Suprapubic skin (tissue), 4 donors: ENCODE measurements around the gene MCM6. TPM values are rescaled to one million over a fixed set of nuclear protein-coding genes. Genes with fewer than 3 reads are reported as not detected.

Experiments used
- DNase-seq, 2 donors: peaks; one replicate each; pipeline ENCODE4 v3.0.0-alpha.2; 2019; ENCODE audit warnings: low spot score in 2 of 2
- H3K27ac ChIP-seq: fragments of 200-600 bp; sonication (generic); one replicate; pipeline ENCODE4 v1.5.1; 2019
- H3K27me3 ChIP-seq: fragments of 200-600 bp; sonication (generic); one replicate; pipeline ENCODE4 v1.5.1; 2019
- H3K36me3 ChIP-seq: fragments of 200-600 bp; sonication (generic); one replicate; pipeline ENCODE4 v1.5.1; 2019
- H3K4me1 ChIP-seq: fragments of 200-600 bp; sonication (generic); one replicate; pipeline ENCODE4 v1.5.1; 2019
- H3K4me3 ChIP-seq: fragments of 200-600 bp; sonication (generic); one replicate; pipeline ENCODE4 v1.5.1; 2019; ENCODE audit warnings: mild to moderate bottlenecking
- H3K9me3 ChIP-seq: fragments of 200-600 bp; sonication (generic); one replicate; pipeline ENCODE4 v1.5.1; 2019
- CTCF ChIP-seq, 2 donors: fragments of 200-600 bp in 1 of 2; fragments of 450-650 bp in 1 of 2; sonication (generic) in 1 of 2; IDR thresholded peaks; one replicate each; pipeline ENCODE4 v1.5.1; 2016 to 2019; ENCODE audit warnings: antibody characterized with exemption in 2 of 2, mild to moderate bottlenecking in 1 of 2, moderate library complexity in 1 of 2
- EP300 ChIP-seq: sonication (generic); formaldehyde crosslinking; IDR thresholded peaks from one replicate; pipeline ENCODE4 v1.6.1; 2017; ENCODE audit warnings: antibody characterized with exemption
- POLR2A ChIP-seq, 2 donors: fragments of 450-650 bp; IDR thresholded peaks; one replicate each; pipeline ENCODE4 v1.6.1; 2017; ENCODE audit warnings: antibody characterized with exemption in 2 of 2, mild to moderate bottlenecking in 2 of 2, moderate library complexity in 2 of 2
- POLR2AphosphoS5 ChIP-seq, 3 donors: sonication (generic); formaldehyde crosslinking; IDR thresholded peaks; one replicate each; pipeline ENCODE4 v1.6.1; 2017; ENCODE audit warnings: antibody characterized with exemption in 3 of 3
- WGBS: methylation state at CpG from one replicate; pipeline ENCODE4 v1.1.5; 2018; 5-methylcytosine and 5-hydroxymethylcytosine counted together
- total RNA-seq, 4 donors: library from RNA; depleted of rRNA; stranded (reverse); fragments of >200 nt; gene quantifications; one replicate each; pipeline ENCODE4 v1.1.0, GENCODE V29; 2016

MCM6 gene
- total RNA-seq, 4 donors from 2014 or later: 6.6 to 13.5 (median 7.8) TPM

GRCh38 chr2:135840601-135841000 is 35.6 kb downstream of the MCM6 start:
- Histone ChIP-seq H3K4me3 (no peak overlapping the region), H3K27me3 (no peaks in the 10 kb centered on the region), H3K9me3 (no peaks in the 10 kb centered on the region), H3K27ac (no peak overlapping the region), H3K36me3 (peaks cover 30% of the 10 kb centered on the region), H3K4me1 (peaks cover 4% of the 10 kb centered on the region)
- no peak for TF ChIP-seq POLR2A (IDR thresholded peaks at IDR 0.05)
- no peak for TF ChIP-seq POLR2AphosphoS5 (IDR thresholded peaks at IDR 0.05)
- no peak for TF ChIP-seq CTCF (IDR thresholded peaks at IDR 0.05)
- no peak for TF ChIP-seq EP300
- WGBS: 58% methylated on average over 2 of the region's 2 CpGs
- no peak for DNase-seq

GRCh38 chr2:135839713-135840112 is 36.5 kb downstream of the MCM6 start:
- H3K27ac ChIP-seq: no peak overlapping the region
- no peak for TF ChIP-seq CTCF (IDR thresholded peaks at IDR 0.05)
- TF ChIP-seq POLR2AphosphoS5 (IDR thresholded peaks at IDR 0.05): no peak
- TF ChIP-seq EP300: no peak
- TF ChIP-seq POLR2A (IDR thresholded peaks at IDR 0.05): no peak
- no peak for DNase-seq
- no peak overlapping the region for H3K4me3 ChIP-seq
- peaks cover 22% of the 10 kb centered on the region for H3K36me3 ChIP-seq
- 43% methylated on average over 2 of the region's 2 CpGs for WGBS
- H3K9me3 ChIP-seq: no peaks in the 10 kb centered on the region
- H3K4me1 ChIP-seq: peaks cover 4% of the 10 kb centered on the region
- no peaks in the 10 kb centered on the region for H3K27me3 ChIP-seq

GRCh38 chr2:135838502-135838901 is 37.7 kb downstream of the MCM6 start:
- WGBS: 91% methylated on average over 3 of the region's 3 CpGs

GRCh38 chr2:135836596-135837270 is 39.5 kb downstream of the MCM6 start, which contains the start of gene LCT:
LCT (minus strand) TSS chr2:135837184; CDS start chr2:135837169, 15 bp downstream.
- DNase-seq: no peak
- H3K36me3 ChIP-seq: peaks cover under 1% of the 10 kb centered on the region
- H3K4me3 ChIP-seq: no peak within 1 kb of the TSS
- no peak within 1 kb of the TSS for H3K27ac ChIP-seq
- WGBS: 94% methylated on average over 12 of the region's 12 CpGs
- TF ChIP-seq EP300 (no peak), POLR2A (IDR thresholded peaks at IDR 0.05) (no peak), CTCF (IDR thresholded peaks at IDR 0.05) (no peak), POLR2AphosphoS5 (IDR thresholded peaks at IDR 0.05) (no peak)
- H3K9me3 ChIP-seq: no peaks in the 10 kb centered on the region
- no peaks in the 10 kb centered on the region for H3K27me3 ChIP-seq
- H3K4me1 ChIP-seq: peaks cover 4% of the 10 kb centered on the region

More at GRCh38 chr2:135838502-135838901, 37.7 kb downstream of the MCM6 start:
- DNase-seq: no peak
- peaks cover 10% of the 10 kb centered on the region for H3K36me3 ChIP-seq
- no peak overlapping the region for H3K4me3 ChIP-seq
- H3K9me3 ChIP-seq: no peaks in the 10 kb centered on the region
- H3K27ac ChIP-seq: no peak overlapping the region
- TF ChIP-seq CTCF (IDR thresholded peaks at IDR 0.05): no peak
- TF ChIP-seq POLR2A (IDR thresholded peaks at IDR 0.05): no peak
- no peak for TF ChIP-seq POLR2AphosphoS5 (IDR thresholded peaks at IDR 0.05)
- TF ChIP-seq EP300: no peak
- H3K4me1 ChIP-seq: peaks cover 4% of the 10 kb centered on the region
- no peaks in the 10 kb centered on the region for H3K27me3 ChIP-seq

GRCh38 chr2:135832891-135833290 is 43.4 kb downstream of the MCM6 start:
- H3K27ac ChIP-seq: no peak overlapping the region
- no peak for TF ChIP-seq POLR2AphosphoS5 (IDR thresholded peaks at IDR 0.05)
- TF ChIP-seq EP300: no peak
- no peak for TF ChIP-seq POLR2A (IDR thresholded peaks at IDR 0.05)
- no peak for TF ChIP-seq CTCF (IDR thresholded peaks at IDR 0.05)
- no peak overlapping the region for H3K4me3 ChIP-seq
- H3K27me3 ChIP-seq: no peaks in the 10 kb centered on the region
- 91% methylated on average over 6 of the region's 6 CpGs for WGBS
- no peaks in the 10 kb centered on the region for H3K4me1 ChIP-seq
- no peaks in the 10 kb centered on the region for H3K9me3 ChIP-seq
- no peak for DNase-seq
- no peaks in the 10 kb centered on the region for H3K36me3 ChIP-seq
